HepG2 (cell line): ENCODE results near the gene HOXA10. TPM values are rescaled to one million over a fixed set of nuclear protein-coding genes. Genes with fewer than 3 reads are reported as not detected.

Experiments
- ATAC-seq: fragments of 200-7000 bp; cut with Tn5 transposase; 3 replicates; pipeline ENCODE4 v1.9.1; 2020; ENCODE audit warnings: mild to moderate bottlenecking, moderate library complexity
- BruUV-seq: library from RNA; stranded (reverse); fragments of 400-500 nt; replicated peaks from 2 replicates; lab custom pipeline; 2021; lab: Mats Ljungman, UMichigan
- CTCF ChIA-PET: fragments of 300-600 bp; formaldehyde crosslinking; extraction: SDS; loops from one replicate; lab custom pipeline; 2021; ENCODE audit warnings: low total read pairs, inconsistent platforms, low intra/inter-chr PET ratio; lab: Yijun Ruan, JAX
- POLR2A ChIA-PET: fragments of 350-600 bp; sonication (Branson Sonifier 250); formaldehyde crosslinking; loops from one replicate; lab custom pipeline; 2020; ENCODE audit warnings: antibody characterized with exemption, inconsistent platforms; lab: Yijun Ruan, JAX
- DNase-seq: peaks from one replicate; pipeline ENCODE4 v3.0.0-alpha.2; 2015; ENCODE audit warnings: low spot score
- FAIRE-seq: peaks from 3 replicates; lab custom pipeline; 2011; peaks lifted over from hg19 to GRCh38; lab: Jason Lieb, UNC
- H2AFZ ChIP-seq: one replicate; pipeline ENCODE4 v1.6.1; 2011; ENCODE audit warnings: low read length, inconsistent platforms
- H3K27ac ChIP-seq: fragments of 300-600 bp; 3 replicates; pipeline ENCODE4 v1.8.0; 2011; ENCODE audit warnings: mixed run types, mild to moderate bottlenecking, mixed read lengths, low read length, inconsistent platforms; ENCODE audit not compliant: insufficient read depth; ENCODE audit errors: extremely low read length
- H3K27me3 ChIP-seq, 2 experiments: fragments of 200-600 bp in 1 of 2; 2 replicates in 1 of 2; 3 replicates in 1 of 2; pipeline versions ENCODE4 v1.6.0 to v1.8.0; 2011; ENCODE audit warnings: low read length in 2 of 2, mild to moderate bottlenecking in 2 of 2, moderate library complexity in 2 of 2, inconsistent platforms in 1 of 2; ENCODE audit not compliant: insufficient read depth in 2 of 2, control insufficient read depth in 1 of 2
- H3K36me3 ChIP-seq, 2 experiments: fragments of 200-600 bp in 1 of 2; replicated peaks in 1 of 2; 2 replicates in 1 of 2; 3 replicates in 1 of 2; pipeline versions ENCODE4 v1.5.1 to v1.8.0; 2011; ENCODE audit warnings: low read length in 2 of 2, inconsistent platforms in 1 of 2; ENCODE audit not compliant: insufficient read depth in 2 of 2, control insufficient read depth in 1 of 2
- H3K4me1 ChIP-seq: 2 replicates; pipeline ENCODE4 v1.5.1; 2012; ENCODE audit warnings: low read length, inconsistent platforms; ENCODE audit not compliant: insufficient read depth
- H3K4me2 ChIP-seq: 2 replicates; pipeline ENCODE4 v1.6.0; 2011; ENCODE audit warnings: low read depth, low read length, inconsistent platforms
- H3K4me3 ChIP-seq, 3 experiments: fragments of 200-600 bp in 1 of 3; sonication (generic), shearing (Covaris generic) in 1 of 3; replicated peaks in 1 of 3; 2 replicates each; pipeline ENCODE4 v1.5.1; 2011 to 2016; ENCODE audit warnings: low read length in 3 of 3, inconsistent platforms in 2 of 3, low read depth in 2 of 3, mild to moderate bottlenecking in 2 of 3, control low read depth in 1 of 3, mixed read lengths in 1 of 3; ENCODE audit not compliant: insufficient read depth in 1 of 3
- H3K79me2 ChIP-seq: one replicate; pipeline ENCODE4 v1.6.1; 2011; ENCODE audit warnings: low read length, inconsistent platforms; ENCODE audit not compliant: insufficient read depth
- H3K9ac ChIP-seq: 2 replicates; pipeline ENCODE4 v1.6.0; 2011; ENCODE audit warnings: mild to moderate bottlenecking, low read depth, low read length, inconsistent platforms; ENCODE audit not compliant: insufficient read depth
- H3K9me3 ChIP-seq: 2 replicates; pipeline ENCODE4 v1.5.1; 2012; ENCODE audit warnings: mild to moderate bottlenecking, low read length
- H4K20me1 ChIP-seq: 2 replicates; pipeline ENCODE4 v1.6.0; 2011; ENCODE audit warnings: inconsistent platforms, mild to moderate bottlenecking, low read length, moderate library complexity; ENCODE audit not compliant: insufficient read depth
- EZH2 ChIP-seq: conservative IDR thresholded peaks from 2 replicates; pipeline ENCODE4 v1.6.1; 2012; ENCODE audit warnings: mild to moderate bottlenecking, low read depth, low read length, moderate library complexity
- FOXM1 ChIP-seq: sonication (generic); formaldehyde crosslinking; IDR thresholded peaks from 2 replicates; pipeline ENCODE4 v1.5.0; 2020; ENCODE audit warnings: missing genetic modification reagents
- GATA4 ChIP-seq: sonication (generic); IDR thresholded peaks from 2 replicates; pipeline ENCODE4 v1.6.1; 2016; ENCODE audit warnings: antibody characterized with exemption, low read depth, borderline replicate concordance
- HMG20B ChIP-seq: conservative IDR thresholded peaks from 2 replicates; pipeline ENCODE4 v1.6.1; 2016; ENCODE audit warnings: missing genetic modification reagents, missing compliant biosample characterization
- MAX ChIP-seq: IDR thresholded peaks from 2 replicates; pipeline ENCODE4 v1.6.1; 2012; ENCODE audit warnings: inconsistent platforms
- MLXIP ChIP-seq: sonication (generic); formaldehyde crosslinking; IDR thresholded peaks from 2 replicates; pipeline ENCODE4 v1.9.0; 2021; ENCODE audit warnings: missing genetic modification reagents, borderline replicate concordance
- PPARG ChIP-seq: conservative IDR thresholded peaks from 2 replicates; pipeline ENCODE4 v1.6.1; 2016; ENCODE audit warnings: missing biosample characterization, missing genetic modification reagents
- STAG1 ChIP-seq: sonication (generic); formaldehyde crosslinking; IDR thresholded peaks from 2 replicates; pipeline ENCODE4 v1.4.0; 2020; ENCODE audit warnings: missing genetic modification reagents
- ZFP91 ChIP-seq: sonication (generic); formaldehyde crosslinking; IDR thresholded peaks from 2 replicates; pipeline ENCODE4 v1.9.0; 2022; ENCODE audit warnings: missing genetic modification reagents, mild to moderate bottlenecking, borderline replicate concordance
- ZFX ChIP-seq: sonication (generic); formaldehyde crosslinking; IDR thresholded peaks from 2 replicates; pipeline ENCODE4 v1.4.0; 2020; ENCODE audit warnings: mild to moderate bottlenecking, low read depth, missing genetic modification reagents, moderate library complexity
- ZNF160 ChIP-seq: sonication (generic); formaldehyde crosslinking; IDR thresholded peaks from 2 replicates; pipeline ENCODE4 v1.8.0; 2022; ENCODE audit warnings: mild to moderate bottlenecking, inconsistent platforms, missing genetic modification reagents
- ZNF3 ChIP-seq: IDR thresholded peaks from 2 replicates; pipeline ENCODE4 v1.7.0; 2017; ENCODE audit warnings: inconsistent platforms
- ZNF331 ChIP-seq: sonication (generic); formaldehyde crosslinking; IDR thresholded peaks from 2 replicates; pipeline ENCODE4 v1.4.0; 2020; ENCODE audit warnings: missing genetic modification reagents
- ZNF552 ChIP-seq: sonication (generic); formaldehyde crosslinking; IDR thresholded peaks from 2 replicates; pipeline ENCODE4 v1.9.0; 2022; ENCODE audit warnings: missing genetic modification reagents, mild to moderate bottlenecking, borderline replicate concordance
- ZNF580 ChIP-seq: IDR thresholded peaks from 2 replicates; pipeline ENCODE4 v1.6.1; 2016; ENCODE audit warnings: low read depth, borderline replicate concordance
- ZNF800 ChIP-seq: sonication (generic); formaldehyde crosslinking; IDR thresholded peaks from 2 replicates; pipeline ENCODE4 v1.4.0; 2020; ENCODE audit warnings: missing genetic modification reagents
- WGBS: methylation state at CpG from one replicate; pipeline ENCODE4 v1.1.6; 2017; ENCODE audit warnings: low lambda C conversion rate; 5-methylcytosine and 5-hydroxymethylcytosine counted together
- in situ Hi-C: cut with HindIII; loops from 2 replicates; pipeline ENCODE4 v1.10.0; 2017; ENCODE audit warnings: low pct_unique_long_range_greater_than_20kb; ENCODE audit not compliant: extremely low pct_ligation_motif_present
- intact Hi-C: fragments of 100-400 bp; cut with micrococcal nuclease; formaldehyde crosslinking; loops from one replicate; pipeline ENCODE4 v1.10.0; 2022; ENCODE audit not compliant: unreplicated experiment
- polyA plus RNA-seq, 8 experiments: library from polyadenylated mRNA; depleted of rRNA in 3 of 8; stranded (reverse) in 7 of 8; unstranded in 1 of 8; fragments of >200 nt; fragmentation: Illumina TruSeq in 4 of 8; extraction: Trizol in 4 of 8; gene quantifications; 2 replicates each; pipeline versions ENCODE4 v1.2.1 to v1.2.3, GENCODE V29; 2011 to 2016; ENCODE audit warnings: low read depth in 4 of 8, missing spikeins in 1 of 8, mixed read lengths in 1 of 8; ENCODE audit not compliant: insufficient read depth in 1 of 8
- total RNA-seq, 5 experiments: library from RNA; depleted of rRNA; stranded (reverse); fragments of >200 nt; fragmentation: Illumina TruSeq; extraction: Trizol; gene quantifications; 2 replicates each; pipeline ENCODE4 v1.2.3, GENCODE V29; 2016; ENCODE audit warnings: low read depth in 1 of 5
- TF ChIP-seq, protein P1 (sequence below): sonication (generic); formaldehyde crosslinking; IDR thresholded peaks from 2 replicates; pipeline ENCODE4 v1.4.0; 2020; ENCODE audit warnings: missing genetic modification reagents; ENCODE audit errors: not compliant biosample characterization

HOXA10 gene
- total and polyA plus RNA-seq, 2 of the 13 experiments (the other 11 are each of a cell fraction or from before 2014, with no cell fraction given) = not detected

- no peak for ATAC-seq
- no peaks in the 10 kb centered on the region for H3K9me3 ChIP-seq
- H4K20me1 ChIP-seq = no peaks in the 10 kb centered on the region
- WGBS = 85% methylated on average over 3 of the region's 3 CpGs
- POLR2A ChIA-PET = no interaction called here
- CTCF ChIA-PET = no interaction called here
- DNase-seq = no peak
- no peak overlapping the region for H3K9ac ChIP-seq
- no peak for FAIRE-seq
- H3K36me3 ChIP-seq = peaks cover 0 to 8% of the 10 kb centered on the region in 2 experiments; a peak in 1 of 5 replicates
- in situ Hi-C loops = no loop called here
- H3K4me3 ChIP-seq = no peak overlapping the region
- H3K27ac ChIP-seq = no peak overlapping the region
- no peak overlapping the region for H3K4me2 ChIP-seq
- H3K27me3 ChIP-seq = no peaks in the 10 kb centered on the region; a peak in 1 of 5 replicates
- H3K79me2 ChIP-seq = peaks cover 17% of the 10 kb centered on the region
- H2AFZ ChIP-seq = no peak overlapping the region
- no TSS peak for BruUV-seq
- peaks cover 76% of the 10 kb centered on the region for H3K4me1 ChIP-seq
- intact Hi-C loops = no loop called here
- TF ChIP-seq ZFX (CRISPR knock-in tag) (no peak), ZNF3 (no peak), ZNF800 (CRISPR knock-in tag) (no peak), ZNF552 (CRISPR knock-in tag) (no peak), HMG20B (no peak), MLXIP (CRISPR knock-in tag) (no peak), EZH2 (no peak), GATA4 (no peak), PPARG (CRISPR knock-in tag) (no peak), FOXM1 (CRISPR knock-in tag) (no peak), ZNF160 (CRISPR knock-in tag) (no peak), MAX (no peak), ZFP91 (no peak), ZNF331 (CRISPR knock-in tag) (no peak), STAG1 (CRISPR knock-in tag) (no peak), ZNF580 (no peak)
- TF ChIP-seq, protein P1, sequence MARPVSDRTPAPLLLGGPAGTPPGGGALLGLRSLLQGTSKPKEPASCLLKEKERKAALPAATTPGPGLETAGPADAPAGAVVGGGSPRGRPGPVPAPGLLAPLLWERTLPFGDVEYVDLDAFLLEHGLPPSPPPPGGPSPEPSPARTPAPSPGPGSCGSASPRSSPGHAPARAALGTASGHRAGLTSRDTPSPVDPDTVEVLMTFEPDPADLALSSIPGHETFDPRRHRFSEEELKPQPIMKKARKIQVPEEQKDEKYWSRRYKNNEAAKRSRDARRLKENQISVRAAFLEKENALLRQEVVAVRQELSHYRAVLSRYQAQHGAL (CRISPR knock-in tag) = no peak
Measured at GRCh38 chr7:27126596-27127327, 47.4 kb downstream of the HOXA10 start.
